ENCODE measurements around the gene BUB1B. TPM values are rescaled to one million over a fixed set of nuclear protein-coding genes. Genes with fewer than 3 reads are reported as not detected.

BUB1B gene
- total RNA-seq, 1 experiment from 2014 or later = 92.9 TPM

DNA sequence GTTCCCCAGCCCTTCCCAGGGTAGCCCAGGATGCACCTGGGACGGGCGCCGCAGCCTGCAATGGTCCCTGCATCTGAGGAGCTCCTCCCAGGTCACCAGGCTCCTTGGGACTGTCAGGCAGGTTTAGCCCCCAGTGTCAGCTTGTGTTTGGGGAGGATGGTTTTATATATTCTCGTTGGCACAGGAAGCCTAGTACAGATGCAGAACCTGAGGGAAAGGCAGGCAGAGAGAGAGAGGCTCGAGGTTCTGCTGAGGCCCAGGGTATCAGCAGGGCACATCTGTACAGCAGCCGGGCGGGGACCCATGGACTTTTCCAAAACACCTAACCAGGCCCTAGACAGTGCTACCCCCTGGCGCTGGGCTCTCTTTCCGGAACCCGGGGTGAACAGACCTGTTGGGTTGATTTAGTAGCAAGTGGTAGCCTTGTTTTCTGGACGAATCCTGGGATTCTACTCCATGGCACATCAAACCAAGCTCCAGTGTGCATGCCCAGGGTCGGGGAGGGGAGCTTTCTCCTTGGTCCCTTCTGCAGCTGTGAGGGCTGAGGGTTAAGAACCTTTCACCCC is 86.6 kb downstream of the BUB1B start:
- intact Hi-C loops (cut with micrococcal nuclease) = no loop called here
- no peaks in the 10 kb centered on the region for H3K9me3 ChIP-seq (ENCODE audit: control insufficient read depth in 1 of 2, insufficient read depth in 1 of 2, low read depth in 1 of 2, low read length in 2 of 2)
- DNase-seq (ENCODE audit: low read depth, low spot score) = no peak
- H3K9me2 ChIP-seq (ENCODE audit: insufficient read depth) = no peaks in the 10 kb centered on the region
- no peak overlapping the region for H3K4me2 ChIP-seq (ENCODE audit: low read length)
- RAD21 ChIA-PET (ENCODE audit: low non-redundant PET in 1 of 2, low total read pairs in 2 of 2, uncharacterized antibody in 2 of 2, unreplicated experiment in 2 of 2) = no interaction called here
- H2AFZ ChIP-seq (ENCODE audit: low read depth, low read length, poor library complexity, severe bottlenecking) = no peak overlapping the region
- H3K79me2 ChIP-seq (ENCODE audit: insufficient read depth, low read length) = no peaks in the 10 kb centered on the region
- CTCF ChIA-PET = interaction anchor here (1.3 kb wide), 1 partner anchor 32 kb away, joined by 3 read pairs; no protein-coding TSS in a partner anchor
- H3K27ac ChIP-seq (ENCODE audit: low read depth, low read length) = no peak overlapping the region
- H3K9ac ChIP-seq (ENCODE audit: low read length) = no peak overlapping the region
- peaks cover 4 to 32% of the 10 kb centered on the region in 2 experiments for H3K4me1 ChIP-seq (ENCODE audit: control insufficient read depth in 1 of 2, insufficient read depth in 2 of 2, low read length in 2 of 2)
- H3K36me3 ChIP-seq (ENCODE audit: control insufficient read depth in 1 of 2, insufficient read depth in 2 of 2, low read length in 2 of 2) = no peaks in the 10 kb centered on the region
- no peak overlapping the region for H3K4me3 ChIP-seq (replicated peaks in 1 of 2; ENCODE audit: low read depth in 1 of 2, low read length in 2 of 2)
- ATAC-seq = no peak
- TF ChIP-seq FOSL1 (IDR thresholded peaks at IDR 0.05; ENCODE audit: low read depth) (no peak), EZH2 (IDR thresholded peaks at IDR 0.05) (no peak)
- TF ChIP-seq, protein P1, sequence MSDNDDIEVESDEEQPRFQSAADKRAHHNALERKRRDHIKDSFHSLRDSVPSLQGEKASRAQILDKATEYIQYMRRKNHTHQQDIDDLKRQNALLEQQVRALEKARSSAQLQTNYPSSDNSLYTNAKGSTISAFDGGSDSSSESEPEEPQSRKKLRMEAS (IDR thresholded peaks at IDR 0.05) = no peak
- no peaks in the 10 kb centered on the region for H4K20me1 ChIP-seq (ENCODE audit: insufficient read depth)
- POLR2A ChIA-PET = interaction anchor here (1.1 kb wide), 1 partner anchor 9 kb away, joined by 3 read pairs; the partner anchor contains the start of gene PAK6
- no TSS peak for BruUV-seq (replicated peaks)
- H3K27me3 ChIP-seq (ENCODE audit: insufficient read depth, low read length) = no peaks in the 10 kb centered on the region

- H3K27me3 ChIP-seq (ENCODE audit: insufficient read depth, low read length) = no peaks in the 10 kb centered on the region
- TF ChIP-seq FOSL1 (IDR thresholded peaks at IDR 0.05; ENCODE audit: low read depth) = no peak
- no peak for TF ChIP-seq POLR2AphosphoS5 (IDR thresholded peaks at IDR 0.05; ENCODE audit: low read depth, low read length)
- no peak for TF ChIP-seq TCF7L2 (IDR thresholded peaks at IDR 0.05; ENCODE audit: borderline replicate concordance, extremely low read depth, insufficient read depth, insufficient read length)
- no peak for TF ChIP-seq CEBPB (IDR thresholded peaks at IDR 0.05; ENCODE audit: low read depth)
- no peak for TF ChIP-seq CBX3 (IDR thresholded peaks at IDR 0.05; ENCODE audit: low read depth)
- TF ChIP-seq ZFX (IDR thresholded peaks at IDR 0.05) = no peak
- no peak for TF ChIP-seq SIN3A (IDR thresholded peaks at IDR 0.05; ENCODE audit: low read depth)
- TF ChIP-seq ELF1 (IDR thresholded peaks at IDR 0.05; ENCODE audit: borderline replicate concordance, low read depth) = no peak
- TF ChIP-seq EZH2 (IDR thresholded peaks at IDR 0.05) = no peak
- no peak for TF ChIP-seq RAD21 (IDR thresholded peaks at IDR 0.05; ENCODE audit: low read depth)
- TF ChIP-seq ZNF274 (IDR thresholded peaks at IDR 0.05; ENCODE audit: low read depth, low read length) = no peak
- no peak for TF ChIP-seq CTCF (IDR thresholded peaks at IDR 0.05 in 2 of 3, conservative IDR thresholded peaks at IDR 0.05 in 1 of 3; ENCODE audit: borderline replicate concordance in 1 of 3, insufficient read depth in 1 of 3, low read depth in 2 of 3, low read length in 2 of 3)
- no peak for TF ChIP-seq EGR1 (IDR thresholded peaks at IDR 0.05; ENCODE audit: low read depth)
- TF ChIP-seq, protein P1 (IDR thresholded peaks at IDR 0.05) = no peak
- TF ChIP-seq ATF3 (IDR thresholded peaks at IDR 0.05) = no peak
- no peak for TF ChIP-seq SRF (IDR thresholded peaks at IDR 0.05; ENCODE audit: low read depth)
- no peak for TF ChIP-seq JUND (IDR thresholded peaks at IDR 0.05)
- RAD21 ChIA-PET (ENCODE audit: low non-redundant PET in 1 of 2, low total read pairs in 2 of 2, uncharacterized antibody in 2 of 2, unreplicated experiment in 2 of 2) = no interaction called here
- no TSS peak for BruUV-seq (replicated peaks)
- ATAC-seq = no peak
- POLR2A ChIA-PET = no interaction called here
- H3K9me3 ChIP-seq (ENCODE audit: control insufficient read depth in 1 of 2, insufficient read depth in 1 of 2, low read depth in 1 of 2, low read length in 2 of 2) = no peaks in the 10 kb centered on the region
- CTCF ChIA-PET = interaction anchor here (1.2 kb wide), 1 partner anchor 27 kb away, joined by 4 read pairs; no protein-coding TSS in a partner anchor
- no peaks in the 10 kb centered on the region for H4K20me1 ChIP-seq (ENCODE audit: insufficient read depth)
- intact Hi-C loops (cut with micrococcal nuclease) = no loop called here
- no peak overlapping the region for H2AFZ ChIP-seq (ENCODE audit: low read depth, low read length, poor library complexity, severe bottlenecking)
- H3K9ac ChIP-seq (ENCODE audit: low read length) = no peak overlapping the region
- no peaks in the 10 kb centered on the region for H3K9me2 ChIP-seq (ENCODE audit: insufficient read depth)
- H3K4me2 ChIP-seq (ENCODE audit: low read length) = no peak overlapping the region
- no peak overlapping the region for H3K4me3 ChIP-seq (replicated peaks in 1 of 2; ENCODE audit: low read depth in 1 of 2, low read length in 2 of 2)
- DNase-seq (ENCODE audit: low read depth, low spot score) = no peak
- H3K79me2 ChIP-seq (ENCODE audit: insufficient read depth, low read length) = peaks cover 2% of the 10 kb centered on the region; the same call in 1 of the 2 replicates
- H3K27ac ChIP-seq (ENCODE audit: low read depth, low read length) = no peak overlapping the region
- no peaks in the 10 kb centered on the region for H3K36me3 ChIP-seq (ENCODE audit: control insufficient read depth in 1 of 2, insufficient read depth in 2 of 2, low read length in 2 of 2)
- H3K4me1 ChIP-seq (ENCODE audit: control insufficient read depth in 1 of 2, insufficient read depth in 2 of 2, low read length in 2 of 2) = peaks cover 4 to 34% of the 10 kb centered on the region in 2 experiments
Observed at GRCh38 chr15:40248006-40248783, 87.3 kb downstream of the BUB1B start.

Data from HCT116 (cell line).